Mucosa of gallbladder (tissue), 1 donor: Measurements from ENCODE around the gene CCDC149. TPM values are rescaled to one million over a fixed set of nuclear protein-coding genes. Genes with fewer than 3 reads are reported as not detected.
"Not testable (repeated sequence)": the region's sequence is repeated elsewhere in the genome, so short reads cannot be mapped to it uniquely, and the experiment has no call there.

Experiments used
- DNase-seq: peaks from one replicate; pipeline ENCODE4 v3.0.0-alpha.2; 2020; ENCODE audit warnings: low spot score
- total RNA-seq: library from RNA; stranded (reverse); gene quantifications from one replicate; pipeline ENCODE4 v1.2.1, GENCODE V29; 2021
- donor health status: DM: no; HTN: no; CAD: no.

Gene CCDC149
- total RNA-seq, 1 donor from 2014 or later, result 24.2 TPM

- DNase-seq, result no peak
These were observed 4.4 kb upstream of the CCDC149 start for GRCh38 chr4:24917076-24917856.

DNA sequence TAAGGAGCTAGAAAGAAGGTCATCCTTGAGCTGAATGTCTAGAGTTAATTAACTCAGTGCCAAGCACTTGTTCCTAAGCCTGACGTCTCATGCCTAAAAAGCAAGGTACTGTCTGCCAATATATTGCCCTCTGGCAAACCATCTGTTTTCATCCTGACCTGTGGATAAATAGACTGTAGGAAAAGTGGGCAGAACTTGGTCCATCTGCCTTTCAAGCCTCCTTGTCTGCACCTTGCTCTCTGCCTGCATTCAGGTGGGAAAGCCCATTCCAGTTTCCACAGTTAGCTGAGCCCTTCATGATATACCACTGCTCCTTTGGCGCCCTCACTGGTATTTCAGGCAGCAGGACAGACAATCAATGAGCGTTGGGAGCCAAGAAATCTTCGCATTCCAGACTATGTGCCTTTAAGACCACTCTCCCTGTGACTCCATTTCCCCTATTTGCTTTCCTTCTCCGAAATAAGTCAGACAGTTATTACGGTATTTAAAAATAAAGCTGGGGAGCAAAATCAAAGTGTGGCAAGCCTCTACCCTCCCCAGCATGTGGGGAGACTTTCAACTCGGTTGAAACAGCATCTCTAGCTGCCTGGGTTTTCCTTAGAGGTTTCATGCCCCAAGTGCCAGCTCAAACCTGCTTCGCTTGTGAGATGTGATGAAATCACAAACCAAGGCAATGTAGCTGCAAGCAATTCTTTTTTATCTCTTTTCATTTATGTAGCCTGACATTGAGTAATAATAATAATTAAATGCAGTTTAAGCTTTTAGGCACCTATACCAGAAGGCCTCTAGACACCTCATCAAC, 2.5 kb upstream of the CCDC149 start:
- DNase-seq, result no peak

- no peak for DNase-seq
These were observed 1.6 kb upstream of the CCDC149 start for GRCh38 chr4:24914460-24914859.

DNA sequence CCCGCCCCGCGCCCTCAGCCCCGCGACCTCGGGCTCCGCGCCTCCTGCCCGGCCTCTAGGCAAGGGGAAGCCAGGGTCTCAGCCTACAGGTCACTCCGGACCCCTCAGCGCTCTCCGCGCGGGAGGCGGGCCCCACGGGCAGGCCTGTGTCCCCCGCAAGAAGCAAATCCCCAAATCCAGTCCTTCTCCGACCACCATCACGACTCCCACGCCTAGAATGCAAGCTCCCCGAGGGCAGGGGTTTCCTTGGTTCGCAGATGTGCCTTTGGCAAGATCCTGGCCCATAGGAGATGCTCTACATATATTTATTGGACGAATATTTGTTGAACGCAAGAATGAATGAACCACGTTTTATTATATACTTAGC, 260 bp upstream of the CCDC149 start:
- no peak for DNase-seq

GRCh38 chr4:24910499-24910898, 2.3 kb downstream of the CCDC149 start:
- no peak for DNase-seq

DNA sequence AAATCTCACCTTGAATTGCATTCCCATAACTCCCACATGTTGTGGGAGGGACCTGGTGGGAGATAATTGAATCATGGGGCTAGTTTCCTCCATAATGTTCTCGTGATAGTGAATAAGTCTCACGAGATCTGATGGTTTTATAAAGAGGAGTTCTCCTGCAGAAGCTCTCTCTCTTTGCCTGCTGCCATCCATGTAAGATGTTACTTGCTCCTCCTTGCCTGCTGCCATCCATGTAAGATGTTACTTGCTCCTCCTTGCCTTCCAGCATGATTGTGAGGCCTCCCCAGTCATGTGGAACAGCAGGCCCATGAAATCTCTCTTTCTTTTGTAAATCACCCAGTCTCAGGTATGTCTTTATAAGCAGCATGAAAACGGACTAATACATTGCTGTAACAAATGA, 3.2 kb downstream of the CCDC149 start:
- DNase-seq, result not testable (repeated sequence)

GRCh38 chr4:24897639-24898038, 15.2 kb downstream of the CCDC149 start:
- no peak for DNase-seq

DNA sequence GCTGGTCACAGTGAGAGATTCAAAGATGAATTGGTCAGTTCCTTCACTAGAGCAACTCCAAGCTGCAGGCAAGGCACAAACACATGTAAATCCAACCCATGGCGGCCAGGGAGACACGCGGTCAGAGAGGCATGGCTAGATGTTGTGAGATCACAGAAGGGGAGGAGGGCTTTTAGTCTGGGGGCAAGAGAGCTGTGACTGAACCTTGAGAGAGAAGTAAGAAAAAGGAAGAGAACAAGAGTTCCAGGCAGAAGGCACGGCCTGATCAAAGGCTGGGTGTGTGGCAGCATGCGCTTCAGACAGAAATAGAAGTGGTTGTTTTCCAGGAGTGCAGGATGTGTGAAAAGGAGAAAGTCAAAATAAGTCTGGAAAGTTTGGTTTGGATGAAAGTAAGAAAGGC, 15.9 kb downstream of the CCDC149 start:
- DNase-seq, result no peak

DNA sequence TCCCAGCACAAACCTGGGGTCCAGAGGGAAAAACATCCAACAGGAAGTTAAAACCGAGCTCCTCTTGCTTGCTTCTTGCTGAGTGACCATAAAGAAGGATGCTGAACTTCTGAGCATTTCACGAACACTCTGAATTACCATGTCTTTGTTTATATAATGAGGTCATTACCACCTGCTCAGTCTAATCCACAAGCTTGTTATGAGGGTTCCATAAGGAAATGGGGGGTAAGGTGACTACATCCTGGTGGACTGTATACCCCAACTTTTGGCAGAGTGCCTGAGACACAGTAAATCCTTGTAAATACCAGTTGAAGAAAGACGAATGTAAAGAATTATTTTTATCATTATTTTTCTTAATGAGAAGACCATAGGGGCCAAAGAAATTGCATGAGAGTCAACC, 16.8 kb downstream of the CCDC149 start:
- DNase-seq, result no peak

DNA sequence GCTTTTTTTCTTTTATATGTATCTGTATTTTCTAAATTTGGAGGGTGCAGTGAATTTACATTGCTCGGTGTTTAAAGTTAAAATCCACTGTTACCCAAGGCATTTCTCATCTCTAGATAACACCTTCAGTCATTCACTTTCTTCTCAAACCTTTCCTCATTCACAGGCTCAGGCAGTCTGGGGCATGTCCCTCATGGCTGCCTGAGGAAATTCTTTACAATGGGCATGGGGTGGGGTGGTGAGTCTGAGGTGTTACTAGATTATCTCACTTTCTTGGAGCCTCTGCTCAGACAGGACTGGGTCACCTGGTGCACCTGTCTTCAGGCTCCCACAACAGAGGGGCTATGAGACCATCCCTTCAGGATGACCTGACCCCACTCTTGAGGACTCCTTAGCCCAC, 17.4 kb downstream of the CCDC149 start:
- DNase-seq, result no peak

GRCh38 chr4:24894846-24895245, 18.0 kb downstream of the CCDC149 start:
- no peak for DNase-seq

DNA sequence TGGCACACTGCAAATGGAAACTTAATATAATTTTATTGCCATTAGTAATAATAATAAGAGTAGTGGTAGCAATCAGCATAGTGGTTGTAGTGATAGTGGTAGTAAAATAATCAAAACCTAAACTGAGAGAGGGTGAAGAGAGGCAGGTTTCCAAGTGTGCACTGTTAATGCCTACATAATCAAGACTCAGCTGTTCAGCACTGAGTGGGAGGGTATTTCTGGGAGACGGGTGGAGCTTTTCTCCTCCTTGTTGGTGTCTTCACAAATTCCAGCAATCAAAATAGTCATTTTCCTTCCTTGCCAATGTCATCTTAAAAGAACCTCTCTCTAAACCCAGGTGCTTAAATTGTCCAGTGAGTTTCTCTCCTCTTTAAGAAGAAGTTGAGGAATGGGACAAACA, 18.6 kb downstream of the CCDC149 start:
- DNase-seq, result no peak

DNA sequence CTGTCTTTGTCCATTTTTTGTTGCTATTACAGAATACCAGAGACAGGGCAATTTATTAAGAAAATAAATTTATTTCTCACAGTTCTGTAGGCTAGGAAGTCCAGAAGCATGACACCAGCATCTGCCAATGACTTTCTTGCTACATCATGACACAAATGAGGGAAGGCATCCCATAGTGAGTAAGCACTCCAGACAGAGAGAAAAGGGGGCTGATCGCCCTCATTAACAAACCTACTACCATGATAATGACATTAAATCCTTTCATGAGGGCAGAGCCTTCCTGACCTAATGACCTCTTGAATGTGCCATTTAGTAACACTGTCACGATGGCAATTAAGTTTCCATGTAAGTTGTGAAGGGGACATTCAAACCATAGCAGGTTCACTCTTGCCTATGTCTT, 20.1 kb downstream of the CCDC149 start:
- no peak for DNase-seq

- no peak for DNase-seq
These were observed 20.6 kb downstream of the CCDC149 start for GRCh38 chr4:24892278-24892677.

GRCh38 chr4:24890561-24891126, 22.2 kb downstream of the CCDC149 start:
- DNase-seq, result no peak

GRCh38 chr4:24889991-24890390, 22.9 kb downstream of the CCDC149 start:
- DNase-seq, result no peak

DNA sequence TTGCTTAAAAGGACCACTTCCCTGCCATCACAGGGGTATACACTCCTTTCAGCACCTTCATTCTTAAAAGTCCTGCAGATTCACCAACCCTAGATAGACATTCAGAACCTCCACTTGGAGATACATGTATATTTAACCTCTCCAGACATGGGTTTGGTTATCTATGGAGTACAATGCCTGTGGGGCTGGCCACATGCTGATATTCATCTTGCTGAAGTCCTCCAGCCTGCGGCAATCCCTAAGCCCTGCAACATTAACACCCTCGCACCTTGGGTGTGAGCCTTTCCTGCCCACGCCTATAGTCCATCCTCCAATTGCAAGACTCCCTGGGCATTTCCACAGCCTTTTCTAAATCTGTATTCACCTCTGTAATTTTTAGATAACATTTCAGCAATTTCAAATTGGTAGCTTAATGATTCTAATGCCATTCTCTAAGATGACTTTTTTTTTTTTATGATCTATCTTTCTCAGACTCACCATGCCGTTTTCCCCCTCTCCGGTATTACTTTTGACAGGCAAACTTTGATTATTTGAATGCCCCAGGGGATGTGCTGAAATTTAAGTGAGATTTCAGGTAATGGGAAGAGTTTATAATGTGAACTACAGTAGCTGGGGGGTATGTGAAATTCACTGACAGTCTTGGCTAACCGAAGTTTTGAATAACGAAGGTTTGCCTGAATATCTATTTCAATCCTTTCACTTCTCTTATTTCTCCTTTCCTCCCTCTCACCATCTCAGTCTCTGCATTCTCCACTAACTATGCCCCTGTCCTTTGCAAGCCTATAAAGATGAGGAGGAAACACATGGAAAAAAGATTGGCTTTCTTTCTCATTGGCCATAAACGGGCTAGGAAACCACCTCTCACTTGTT, 24.1 kb downstream of the CCDC149 start:
- no peak for DNase-seq

GRCh38 chr4:24887881-24888430, 24.9 kb downstream of the CCDC149 start:
- no peak for DNase-seq

- DNase-seq, result no peak
These were observed 26.2 kb downstream of the CCDC149 start for GRCh38 chr4:24886596-24886995.

- no peak for DNase-seq
These were observed 27.5 kb downstream of the CCDC149 start for GRCh38 chr4:24885342-24885741.

DNA sequence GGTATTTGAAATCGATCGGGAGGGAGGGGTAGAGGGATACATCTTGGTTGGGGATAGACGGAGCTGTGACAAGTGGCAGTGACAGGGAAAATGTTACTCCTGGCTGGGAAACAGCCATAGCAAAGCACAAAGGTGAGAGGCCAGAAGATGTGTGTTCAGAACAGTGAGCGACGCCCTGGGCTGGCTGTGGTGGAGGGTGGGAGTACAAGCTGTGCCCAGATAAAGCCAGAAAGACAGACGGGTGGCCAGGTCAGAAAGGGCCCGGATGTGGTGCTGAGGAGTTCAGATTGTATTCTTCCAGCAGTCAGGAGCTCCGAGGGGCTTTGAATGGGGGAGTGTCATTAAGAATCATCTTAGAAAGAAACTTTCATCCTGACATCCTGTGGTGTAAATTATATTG, 27.9 kb downstream of the CCDC149 start:
- no peak for DNase-seq
